HEK293 (cell line): ENCODE results near the gene TECTA.

Experiments
- ATF2 ChIP-seq: fragments of 450-650 bp; formaldehyde crosslinking; IDR thresholded peaks from 2 replicates; pipeline ENCODE4 v1.5.1; 2016; ENCODE audit warnings: missing biosample characterization, missing genetic modification characterization, low read depth
- KLF8 ChIP-seq: fragments of 450-650 bp; formaldehyde crosslinking; IDR thresholded peaks from 2 replicates; pipeline ENCODE4 v1.5.1; 2016; ENCODE audit warnings: missing biosample characterization, missing genetic modification characterization
- SALL2 ChIP-seq: fragments of 450-650 bp; formaldehyde crosslinking; IDR thresholded peaks from 2 replicates; pipeline ENCODE4 v1.5.0; 2017; ENCODE audit warnings: missing biosample characterization, mild to moderate bottlenecking, missing genetic modification characterization, borderline replicate concordance
- ZEB2 ChIP-seq: fragments of 450-650 bp; formaldehyde crosslinking; IDR thresholded peaks from 2 replicates; pipeline ENCODE4 v1.5.1; 2016; ENCODE audit warnings: missing biosample characterization, missing genetic modification characterization
- ZNF274 ChIP-seq, 2 experiments: fragments of 200-500 bp in 1 of 2; fragments of 450-650 bp in 1 of 2; sonication (Bioruptor generic) in 1 of 2; formaldehyde crosslinking in 1 of 2; IDR thresholded peaks; 2 replicates each; pipeline versions ENCODE4 v1.5.1 to v1.6.1; 2014 to 2016; ENCODE audit warnings: borderline replicate concordance in 1 of 2, inconsistent platforms in 1 of 2, low read length in 1 of 2, missing biosample characterization in 1 of 2, missing genetic modification characterization in 1 of 2
- ZNF449 ChIP-seq: fragments of 450-650 bp; formaldehyde crosslinking; IDR thresholded peaks from 2 replicates; pipeline ENCODE4 v1.5.1; 2017; ENCODE audit warnings: missing biosample characterization, mild to moderate bottlenecking, missing genetic modification characterization, moderate library complexity
- ZNF624 ChIP-seq: fragments of 450-650 bp; formaldehyde crosslinking; IDR thresholded peaks from 2 replicates; pipeline ENCODE4 v1.5.1; 2017; ENCODE audit warnings: missing biosample characterization, missing genetic modification characterization
- ZNF776 ChIP-seq: fragments of 450-650 bp; formaldehyde crosslinking; IDR thresholded peaks from 2 replicates; pipeline ENCODE4 v1.5.0; 2017; ENCODE audit warnings: missing biosample characterization, missing genetic modification characterization, borderline replicate concordance
- ZNF837 ChIP-seq: fragments of 450-650 bp; formaldehyde crosslinking; IDR thresholded peaks from 2 replicates; pipeline ENCODE4 v1.5.1; 2016; ENCODE audit warnings: missing biosample characterization, missing genetic modification characterization
- TF ChIP-seq, protein P1 (sequence below): fragments of 450-650 bp; formaldehyde crosslinking; IDR thresholded peaks from 2 replicates; pipeline ENCODE4 v1.5.1; 2016; ENCODE audit warnings: missing biosample characterization, missing genetic modification characterization
- TF ChIP-seq, protein P2 (sequence below): fragments of 450-650 bp; formaldehyde crosslinking; IDR thresholded peaks from 2 replicates; pipeline ENCODE4 v1.5.1; 2016; ENCODE audit warnings: missing biosample characterization, missing genetic modification characterization
- TF ChIP-seq, protein P3 (sequence below): fragments of 450-650 bp; formaldehyde crosslinking; IDR thresholded peaks from 2 replicates; pipeline ENCODE4; 2016; ENCODE audit warnings: missing biosample characterization, missing genetic modification characterization

- TF ChIP-seq ZNF449 (tag by site-specific recombination), result no peak
- TF ChIP-seq KLF8 (tag by site-specific recombination), result no peak
- TF ChIP-seq, protein P1, sequence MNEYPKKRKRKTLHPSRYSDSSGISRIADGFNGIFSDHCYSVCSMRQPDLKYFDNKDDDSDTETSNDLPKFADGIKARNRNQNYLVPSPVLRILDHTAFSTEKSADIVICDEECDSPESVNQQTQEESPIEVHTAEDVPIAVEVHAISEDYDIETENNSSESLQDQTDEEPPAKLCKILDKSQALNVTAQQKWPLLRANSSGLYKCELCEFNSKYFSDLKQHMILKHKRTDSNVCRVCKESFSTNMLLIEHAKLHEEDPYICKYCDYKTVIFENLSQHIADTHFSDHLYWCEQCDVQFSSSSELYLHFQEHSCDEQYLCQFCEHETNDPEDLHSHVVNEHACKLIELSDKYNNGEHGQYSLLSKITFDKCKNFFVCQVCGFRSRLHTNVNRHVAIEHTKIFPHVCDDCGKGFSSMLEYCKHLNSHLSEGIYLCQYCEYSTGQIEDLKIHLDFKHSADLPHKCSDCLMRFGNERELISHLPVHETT (tag by site-specific recombination), result no peak
- TF ChIP-seq ZNF624 (tag by site-specific recombination), result no peak
- TF ChIP-seq, protein P2, sequence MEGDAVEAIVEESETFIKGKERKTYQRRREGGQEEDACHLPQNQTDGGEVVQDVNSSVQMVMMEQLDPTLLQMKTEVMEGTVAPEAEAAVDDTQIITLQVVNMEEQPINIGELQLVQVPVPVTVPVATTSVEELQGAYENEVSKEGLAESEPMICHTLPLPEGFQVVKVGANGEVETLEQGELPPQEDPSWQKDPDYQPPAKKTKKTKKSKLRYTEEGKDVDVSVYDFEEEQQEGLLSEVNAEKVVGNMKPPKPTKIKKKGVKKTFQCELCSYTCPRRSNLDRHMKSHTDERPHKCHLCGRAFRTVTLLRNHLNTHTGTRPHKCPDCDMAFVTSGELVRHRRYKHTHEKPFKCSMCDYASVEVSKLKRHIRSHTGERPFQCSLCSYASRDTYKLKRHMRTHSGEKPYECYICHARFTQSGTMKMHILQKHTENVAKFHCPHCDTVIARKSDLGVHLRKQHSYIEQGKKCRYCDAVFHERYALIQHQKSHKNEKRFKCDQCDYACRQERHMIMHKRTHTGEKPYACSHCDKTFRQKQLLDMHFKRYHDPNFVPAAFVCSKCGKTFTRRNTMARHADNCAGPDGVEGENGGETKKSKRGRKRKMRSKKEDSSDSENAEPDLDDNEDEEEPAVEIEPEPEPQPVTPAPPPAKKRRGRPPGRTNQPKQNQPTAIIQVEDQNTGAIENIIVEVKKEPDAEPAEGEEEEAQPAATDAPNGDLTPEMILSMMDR (tag by site-specific recombination), result no peak
- no peak for TF ChIP-seq ZNF274 (IDR thresholded peaks at IDR 0.05; ENCODE audit: low read length)
- no peak for TF ChIP-seq ZNF274 (tag by site-specific recombination; IDR thresholded peaks at IDR 0.05; ENCODE audit: borderline replicate concordance)
- no peak for TF ChIP-seq SALL2 (tag by site-specific recombination)
- TF ChIP-seq, protein P3, sequence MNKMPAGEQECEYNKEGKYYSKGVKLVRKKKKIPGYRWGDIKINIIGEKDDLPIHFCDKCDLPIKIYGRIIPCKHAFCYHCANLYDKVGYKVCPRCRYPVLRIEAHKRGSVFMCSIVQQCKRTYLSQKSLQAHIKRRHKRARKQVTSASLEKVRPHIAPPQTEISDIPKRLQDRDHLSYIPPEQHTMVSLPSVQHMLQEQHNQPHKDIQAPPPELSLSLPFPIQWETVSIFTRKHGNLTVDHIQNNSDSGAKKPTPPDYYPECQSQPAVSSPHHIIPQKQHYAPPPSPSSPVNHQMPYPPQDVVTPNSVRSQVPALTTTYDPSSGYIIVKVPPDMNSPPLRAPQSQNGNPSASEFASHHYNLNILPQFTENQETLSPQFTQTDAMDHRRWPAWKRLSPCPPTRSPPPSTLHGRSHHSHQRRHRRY (tag by site-specific recombination), result no peak
- TF ChIP-seq ZNF776 (tag by site-specific recombination), result no peak
- TF ChIP-seq ZEB2, result no peak
- TF ChIP-seq ATF2 (tag by site-specific recombination), result no peak
- no peak for TF ChIP-seq ZNF837 (tag by site-specific recombination)
These were observed 40.0 kb downstream of the TECTA start for GRCh38 chr11:121141066-121141465.
